ENCODE measurements around the gene CACNA1I.

Gene CACNA1I

DNA sequence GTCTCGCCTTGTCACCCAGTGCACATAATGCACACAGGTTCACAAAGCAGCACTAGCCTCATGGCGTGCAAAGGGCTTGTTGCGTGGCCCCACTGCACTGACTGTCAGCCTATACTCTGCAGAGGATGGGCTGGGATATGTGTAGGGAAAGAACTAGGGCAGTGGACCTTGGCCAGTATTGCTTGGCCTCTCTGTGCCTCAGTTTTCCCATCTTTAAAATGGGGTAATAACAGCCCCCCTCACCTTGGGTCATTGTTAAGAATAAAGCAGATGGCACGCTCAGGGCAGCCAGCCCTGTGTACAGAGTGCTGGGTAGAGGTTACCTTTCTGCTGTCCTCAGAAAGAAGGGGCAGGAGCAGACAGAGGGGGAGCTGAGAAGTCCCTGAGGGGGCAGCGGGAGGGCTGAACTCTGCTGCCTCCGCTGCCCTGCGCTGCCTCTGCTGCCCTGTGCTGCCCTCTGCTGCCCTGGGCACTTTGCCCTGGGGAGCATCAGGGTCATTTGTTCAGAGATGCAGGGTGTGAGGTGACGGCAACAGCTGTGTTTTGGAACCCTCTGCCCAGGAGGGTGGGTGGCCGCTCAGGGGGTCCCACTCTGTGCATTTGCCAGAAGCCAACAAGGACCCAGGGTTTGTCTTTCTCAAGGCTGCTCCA is 71.2 kb downstream of the CACNA1I start:
- POLR2A ChIA-PET = no interaction called here
- CTCF ChIA-PET = no interaction called here
- TF ChIP-seq CTBP1 (IDR thresholded peaks at IDR 0.05; ENCODE audit: borderline replicate concordance) (no peak), SUZ12 (IDR thresholded peaks at IDR 0.05) (no peak), ZNF384 (IDR thresholded peaks at IDR 0.05) (no peak), ELF4 (IDR thresholded peaks at IDR 0.05) (no peak), TARDBP (IDR thresholded peaks at IDR 0.05) (no peak), L3MBTL2 (conservative IDR thresholded peaks at IDR 0.05) (no peak), FOXM1 (IDR thresholded peaks at IDR 0.05; ENCODE audit: borderline replicate concordance) (no peak), NFRKB (IDR thresholded peaks at IDR 0.05) (no peak), SP1 (IDR thresholded peaks at IDR 0.05) (no peak), FOXA1 (IDR thresholded peaks at IDR 0.05) (no peak), BHLHE40 (IDR thresholded peaks at IDR 0.05; ENCODE audit: borderline replicate concordance) (no peak), LEF1 (IDR thresholded peaks at IDR 0.05; ENCODE audit: borderline replicate concordance) (no peak), FOXK2 (IDR thresholded peaks at IDR 0.05) (no peak), ARNT (IDR thresholded peaks at IDR 0.05) (no peak), HDGF (IDR thresholded peaks at IDR 0.05; ENCODE audit: borderline replicate concordance) (no peak)
- TF ChIP-seq, protein P1, sequence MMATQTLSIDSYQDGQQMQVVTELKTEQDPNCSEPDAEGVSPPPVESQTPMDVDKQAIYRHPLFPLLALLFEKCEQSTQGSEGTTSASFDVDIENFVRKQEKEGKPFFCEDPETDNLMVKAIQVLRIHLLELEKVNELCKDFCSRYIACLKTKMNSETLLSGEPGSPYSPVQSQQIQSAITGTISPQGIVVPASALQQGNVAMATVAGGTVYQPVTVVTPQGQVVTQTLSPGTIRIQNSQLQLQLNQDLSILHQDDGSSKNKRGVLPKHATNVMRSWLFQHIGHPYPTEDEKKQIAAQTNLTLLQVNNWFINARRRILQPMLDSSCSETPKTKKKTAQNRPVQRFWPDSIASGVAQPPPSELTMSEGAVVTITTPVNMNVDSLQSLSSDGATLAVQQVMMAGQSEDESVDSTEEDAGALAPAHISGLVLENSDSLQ (IDR thresholded peaks at IDR 0.05) = no peak
- no peak for DNase-seq (ENCODE audit: extremely low spot score)

- ChIA-PET POLR2A (no interaction called here), CTCF (no interaction called here)
- DNase-seq (ENCODE audit: extremely low spot score) = no peak
- no peak for TF ChIP-seq LEF1 (IDR thresholded peaks at IDR 0.05; ENCODE audit: borderline replicate concordance)
- TF ChIP-seq ELF4 (IDR thresholded peaks at IDR 0.05) = no peak
- no peak for TF ChIP-seq FOXK2 (IDR thresholded peaks at IDR 0.05)
- no peak for TF ChIP-seq L3MBTL2 (conservative IDR thresholded peaks at IDR 0.05)
- TF ChIP-seq ARNT (IDR thresholded peaks at IDR 0.05) = no peak
- TF ChIP-seq, protein P1 (IDR thresholded peaks at IDR 0.05) = no peak
- no peak for TF ChIP-seq ZNF384 (IDR thresholded peaks at IDR 0.05)
- TF ChIP-seq FOXA1 (IDR thresholded peaks at IDR 0.05) = no peak
- TF ChIP-seq SP1 (IDR thresholded peaks at IDR 0.05) = no peak
- TF ChIP-seq NFRKB (IDR thresholded peaks at IDR 0.05) = no peak
- no peak for TF ChIP-seq CTBP1 (IDR thresholded peaks at IDR 0.05; ENCODE audit: borderline replicate concordance)
- TF ChIP-seq HDGF (IDR thresholded peaks at IDR 0.05; ENCODE audit: borderline replicate concordance) = no peak
- TF ChIP-seq SUZ12 (IDR thresholded peaks at IDR 0.05) = no peak
- TF ChIP-seq TARDBP (IDR thresholded peaks at IDR 0.05) = no peak
- no peak for TF ChIP-seq BHLHE40 (IDR thresholded peaks at IDR 0.05; ENCODE audit: borderline replicate concordance)
- no peak for TF ChIP-seq FOXM1 (IDR thresholded peaks at IDR 0.05; ENCODE audit: borderline replicate concordance)
Measured at GRCh38 chr22:39643311-39644083, 72.9 kb downstream of the CACNA1I start.

- no peak for DNase-seq (ENCODE audit: extremely low spot score)
- TF ChIP-seq ELF4 (IDR thresholded peaks at IDR 0.05) = no peak
- no peak for TF ChIP-seq HDGF (IDR thresholded peaks at IDR 0.05; ENCODE audit: borderline replicate concordance)
- no peak for TF ChIP-seq CTBP1 (IDR thresholded peaks at IDR 0.05; ENCODE audit: borderline replicate concordance)
- TF ChIP-seq ZNF384 (IDR thresholded peaks at IDR 0.05) = no peak
- TF ChIP-seq ARNT (IDR thresholded peaks at IDR 0.05) = no peak
- TF ChIP-seq BHLHE40 (IDR thresholded peaks at IDR 0.05; ENCODE audit: borderline replicate concordance) = no peak
- TF ChIP-seq NFRKB (IDR thresholded peaks at IDR 0.05) = no peak
- TF ChIP-seq FOXK2 (IDR thresholded peaks at IDR 0.05) = no peak
- TF ChIP-seq SP1 (IDR thresholded peaks at IDR 0.05) = no peak
- TF ChIP-seq LEF1 (IDR thresholded peaks at IDR 0.05; ENCODE audit: borderline replicate concordance) = no peak
- CTCF ChIA-PET = no interaction called here
- POLR2A ChIA-PET = no interaction called here
Measured at GRCh38 chr22:39645532-39645931, 75.0 kb downstream of the CACNA1I start.

DNA sequence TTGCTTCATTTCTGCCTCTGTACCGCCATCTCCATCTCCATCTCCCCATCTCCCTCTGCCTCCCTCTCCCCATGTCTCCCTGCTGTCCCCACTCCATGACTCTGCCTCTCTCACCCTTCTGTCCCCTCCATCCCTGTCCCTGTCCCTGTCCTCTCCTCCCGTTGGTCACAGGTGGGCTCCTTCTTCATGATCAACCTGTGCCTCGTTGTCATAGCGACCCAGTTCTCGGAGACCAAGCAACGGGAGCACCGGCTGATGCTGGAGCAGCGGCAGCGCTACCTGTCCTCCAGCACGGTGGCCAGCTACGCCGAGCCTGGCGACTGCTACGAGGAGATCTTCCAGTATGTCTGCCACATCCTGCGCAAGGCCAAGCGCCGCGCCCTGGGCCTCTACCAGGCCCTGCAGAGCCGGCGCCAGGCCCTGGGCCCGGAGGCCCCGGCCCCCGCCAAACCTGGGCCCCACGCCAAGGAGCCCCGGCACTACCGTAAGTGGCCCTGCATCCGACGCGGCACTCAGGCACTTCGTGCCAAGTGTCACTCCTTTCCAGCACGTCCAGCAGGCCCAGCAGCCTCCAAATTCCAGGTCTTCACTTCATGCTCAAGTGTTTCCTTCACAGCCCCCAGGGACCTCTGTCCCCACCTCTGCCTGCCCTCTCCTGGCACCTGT is 76.0 kb downstream of the CACNA1I start:
- DNase-seq (ENCODE audit: extremely low spot score) = no peak
- CTCF ChIA-PET = no interaction called here

GRCh38 chr22:39647836-39648629 is 77.5 kb downstream of the CACNA1I start:
- TF ChIP-seq ELF4 (IDR thresholded peaks at IDR 0.05) = no peak
- no peak for TF ChIP-seq SP1 (IDR thresholded peaks at IDR 0.05)
- TF ChIP-seq ZNF384 (IDR thresholded peaks at IDR 0.05) = no peak
- no peak for TF ChIP-seq ARNT (IDR thresholded peaks at IDR 0.05)
- TF ChIP-seq NFRKB (IDR thresholded peaks at IDR 0.05) = no peak
- no peak for TF ChIP-seq SUZ12 (IDR thresholded peaks at IDR 0.05)
- TF ChIP-seq, protein P1 (IDR thresholded peaks at IDR 0.05) = no peak
- DNase-seq (ENCODE audit: extremely low spot score) = no peak
- ChIA-PET POLR2A (no interaction called here), CTCF (no interaction called here)

More for the DNA sequence above, 76.0 kb downstream of the CACNA1I start:
- no peak for TF ChIP-seq SUZ12 (IDR thresholded peaks at IDR 0.05)
- no peak for TF ChIP-seq FOXK2 (IDR thresholded peaks at IDR 0.05)
- TF ChIP-seq CTBP1 (IDR thresholded peaks at IDR 0.05; ENCODE audit: borderline replicate concordance) = no peak
- no peak for TF ChIP-seq BHLHE40 (IDR thresholded peaks at IDR 0.05; ENCODE audit: borderline replicate concordance)
- TF ChIP-seq SP1 (IDR thresholded peaks at IDR 0.05) = no peak
- no peak for TF ChIP-seq FOXM1 (IDR thresholded peaks at IDR 0.05; ENCODE audit: borderline replicate concordance)
- TF ChIP-seq ELF4 (IDR thresholded peaks at IDR 0.05) = no peak
- no peak for TF ChIP-seq HDGF (IDR thresholded peaks at IDR 0.05; ENCODE audit: borderline replicate concordance)
- TF ChIP-seq L3MBTL2 (conservative IDR thresholded peaks at IDR 0.05) = no peak
- POLR2A ChIA-PET = no interaction called here
